HG03378 (cell line): Measurements from ENCODE around the gene MRPS5.
"Not testable (repeated sequence)": the region's sequence is repeated elsewhere in the genome, so short reads cannot be mapped to it uniquely, and the experiment has no call there.

Experiments used
- ATAC-seq: cut with Tn5 transposase; IDR thresholded peaks from one replicate; pipeline ENCODE4 v1.9.1; 2021; ENCODE audit warnings: mild to moderate bottlenecking, moderate library complexity; ENCODE audit not compliant: unreplicated experiment

Gene MRPS5

DNA sequence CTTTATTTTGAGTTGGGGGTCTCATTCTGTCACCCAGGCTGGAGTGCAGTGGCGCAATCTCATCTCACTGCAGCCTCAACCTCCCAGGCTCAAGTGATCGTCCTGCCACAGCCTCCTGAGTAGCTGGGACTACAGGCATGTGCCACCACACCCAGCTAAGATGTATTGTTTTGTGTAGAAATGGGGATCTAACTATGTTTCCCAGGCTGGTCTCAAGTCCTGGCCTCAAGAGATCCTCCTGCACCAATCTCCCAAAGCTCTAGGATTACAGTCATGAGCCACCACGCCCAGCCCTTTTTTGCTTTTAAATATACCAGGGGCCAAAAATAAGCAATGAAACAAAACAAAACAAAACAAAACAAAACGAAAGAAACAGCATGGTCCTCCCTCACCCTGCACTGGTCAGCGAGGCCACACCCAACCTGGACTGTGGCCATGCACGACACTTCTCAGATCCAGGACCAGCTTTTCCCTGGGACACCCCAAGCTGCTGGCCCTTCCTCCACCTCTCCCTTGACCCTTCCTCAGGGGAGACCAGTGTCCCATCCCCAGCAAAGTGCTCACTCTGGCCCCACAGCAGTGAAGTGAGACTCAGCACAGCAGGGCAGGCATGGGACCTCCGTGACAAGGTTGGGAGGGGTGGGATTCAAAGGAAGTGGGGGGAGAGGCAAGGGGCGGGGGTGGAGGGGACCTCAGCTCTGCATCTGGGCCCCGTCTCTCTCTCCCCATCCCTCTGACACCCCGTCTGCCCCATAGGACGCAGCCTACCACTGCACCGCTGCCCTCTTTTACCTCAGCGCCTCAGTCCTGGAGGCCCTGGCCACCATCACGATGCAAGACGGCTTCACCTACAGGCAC is 72.6 kb downstream of the MRPS5 start:
- ATAC-seq: no peak

GRCh38 chr2:95047629-95048510 is 73.7 kb downstream of the MRPS5 start:
- ATAC-seq: no peak

GRCh38 chr2:95046371-95047112 is 75.1 kb downstream of the MRPS5 start:
- ATAC-seq: no peak

GRCh38 chr2:95044601-95045000 is 77.0 kb downstream of the MRPS5 start:
- ATAC-seq: no peak

GRCh38 chr2:95043300-95044093 is 78.1 kb downstream of the MRPS5 start:
- peak; percentile 51 for ATAC-seq

DNA sequence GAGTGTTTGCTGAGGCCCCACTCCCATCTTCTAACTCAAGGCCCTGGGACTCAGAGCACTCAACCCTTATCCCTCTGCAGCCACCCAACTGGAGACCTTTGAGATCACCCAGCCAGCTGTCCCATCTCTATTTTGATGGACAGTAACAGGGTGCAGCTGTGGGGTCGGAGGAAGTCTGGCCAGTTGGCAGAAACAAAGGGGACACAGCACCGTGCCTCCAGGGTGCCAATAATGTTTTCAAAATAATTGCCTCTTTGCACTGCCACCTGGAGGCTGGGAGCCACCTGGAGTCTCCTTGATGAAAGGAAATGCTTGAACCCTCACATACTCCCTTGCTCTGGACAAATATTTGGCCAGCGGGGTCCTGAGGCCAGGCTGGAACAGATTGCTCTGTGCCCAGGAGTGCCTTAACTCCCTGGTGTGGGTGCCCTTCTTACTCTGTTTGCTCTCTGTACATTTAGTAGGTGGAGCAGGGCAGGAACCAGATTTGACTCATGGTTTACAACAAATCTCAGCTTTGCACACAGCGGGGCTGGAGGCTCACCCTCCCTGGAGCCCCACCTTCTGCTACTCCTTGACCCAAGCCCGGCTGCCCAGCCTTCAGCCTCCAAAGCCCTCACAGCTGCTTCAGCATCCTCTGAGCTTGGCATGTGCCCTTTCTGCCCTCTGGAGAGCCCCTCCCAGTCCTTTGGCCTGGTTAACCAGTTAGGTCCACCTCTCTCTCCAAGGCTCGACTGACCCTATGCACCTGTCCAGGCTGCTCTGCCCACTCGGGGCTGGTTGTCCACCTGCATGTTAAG is 78.9 kb downstream of the MRPS5 start:
- no peak for ATAC-seq

DNA sequence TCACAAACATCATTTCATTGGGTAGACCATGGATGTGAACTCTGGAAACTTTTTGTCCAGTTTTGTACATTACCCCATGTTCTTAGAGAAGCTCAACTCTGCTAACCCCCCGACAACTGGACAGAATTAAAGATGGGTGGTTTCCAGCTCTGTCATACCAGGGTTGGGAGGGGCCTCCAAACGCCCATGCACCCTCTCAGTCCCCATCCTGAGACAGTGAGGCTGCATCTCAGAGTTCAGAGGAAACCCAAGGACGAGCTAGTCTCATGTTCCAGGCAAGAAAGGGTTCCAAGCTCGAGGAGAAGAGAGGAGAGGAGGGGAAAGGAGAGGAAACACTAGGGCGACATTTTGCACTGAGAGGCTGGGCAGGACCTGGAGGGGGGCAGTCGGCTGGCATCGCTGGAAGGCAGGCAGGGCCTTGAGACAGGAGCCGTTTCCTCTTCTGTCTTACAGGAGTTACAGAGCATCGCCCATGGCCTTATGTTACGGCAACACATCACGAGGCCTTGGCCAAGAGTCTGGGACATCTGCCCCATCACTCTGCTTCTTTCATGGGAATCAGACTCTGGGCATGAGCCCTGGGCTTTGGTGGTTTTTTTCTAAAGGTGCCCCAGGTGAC is 79.7 kb downstream of the MRPS5 start:
- no peak for ATAC-seq

- ATAC-seq: peak; percentile 36
These were observed 80.4 kb downstream of the MRPS5 start for GRCh38 chr2:95041060-95041823.

DNA sequence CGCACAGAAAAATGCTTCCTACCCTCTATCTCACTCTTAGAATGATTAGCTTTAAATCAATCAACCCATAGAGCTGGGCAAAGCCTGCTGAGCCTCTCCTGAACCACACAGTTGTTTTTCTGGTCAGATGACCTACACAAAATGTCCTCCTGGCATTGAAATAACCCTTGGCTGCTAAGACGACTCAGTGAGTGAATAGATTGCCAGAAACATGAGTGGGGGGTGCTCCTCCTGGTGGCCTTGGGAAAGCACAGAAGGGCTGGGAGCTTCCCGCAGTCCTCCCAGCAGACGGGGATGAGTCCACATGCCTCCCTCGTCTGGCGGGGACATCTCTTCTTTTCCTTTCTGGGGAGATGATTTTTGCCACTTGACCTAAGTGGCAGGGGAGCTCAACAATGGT is 81.2 kb downstream of the MRPS5 start:
- ATAC-seq: no peak

DNA sequence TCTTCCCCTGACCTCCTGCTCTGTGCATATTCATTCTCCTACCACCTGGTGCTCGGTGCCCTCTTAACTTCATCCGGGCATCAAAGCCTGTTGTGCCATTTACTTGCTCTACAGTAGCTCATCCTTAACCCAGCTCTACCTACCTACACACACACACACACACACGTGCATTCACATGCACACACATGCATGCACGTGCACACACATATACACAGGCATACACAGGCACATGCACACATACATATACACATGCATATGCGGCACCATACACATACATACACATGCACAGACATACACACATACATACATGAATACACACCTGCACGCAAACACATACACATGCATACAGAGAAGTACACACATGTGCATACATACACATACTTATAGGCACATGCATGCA is 81.6 kb downstream of the MRPS5 start:
- ATAC-seq: no peak

DNA sequence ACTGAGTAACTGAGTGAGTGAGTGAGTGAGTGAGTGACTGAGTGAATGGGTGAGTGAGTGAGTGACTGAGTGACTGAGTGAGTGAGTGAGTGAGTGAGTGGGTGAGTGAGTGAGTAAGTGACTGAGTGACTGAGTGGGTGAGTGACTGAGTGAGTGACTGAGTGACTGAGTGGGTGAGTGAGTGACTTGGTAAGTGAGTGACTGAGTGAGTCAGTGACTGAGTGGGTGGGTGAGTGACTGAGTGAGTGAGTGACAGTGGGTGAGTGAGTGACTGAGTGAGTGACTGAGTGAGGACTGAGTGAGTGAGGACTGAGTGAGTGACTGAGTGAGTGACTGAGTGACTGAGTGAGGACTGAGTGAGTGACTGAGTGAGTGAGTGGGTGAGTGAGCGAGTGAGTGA is 82.2 kb downstream of the MRPS5 start:
- no peak for ATAC-seq

- no peak for ATAC-seq
These were observed 82.8 kb downstream of the MRPS5 start for GRCh38 chr2:95038635-95039298.

GRCh38 chr2:95037841-95038585 is 83.6 kb downstream of the MRPS5 start:
- not testable (repeated sequence) for ATAC-seq

DNA sequence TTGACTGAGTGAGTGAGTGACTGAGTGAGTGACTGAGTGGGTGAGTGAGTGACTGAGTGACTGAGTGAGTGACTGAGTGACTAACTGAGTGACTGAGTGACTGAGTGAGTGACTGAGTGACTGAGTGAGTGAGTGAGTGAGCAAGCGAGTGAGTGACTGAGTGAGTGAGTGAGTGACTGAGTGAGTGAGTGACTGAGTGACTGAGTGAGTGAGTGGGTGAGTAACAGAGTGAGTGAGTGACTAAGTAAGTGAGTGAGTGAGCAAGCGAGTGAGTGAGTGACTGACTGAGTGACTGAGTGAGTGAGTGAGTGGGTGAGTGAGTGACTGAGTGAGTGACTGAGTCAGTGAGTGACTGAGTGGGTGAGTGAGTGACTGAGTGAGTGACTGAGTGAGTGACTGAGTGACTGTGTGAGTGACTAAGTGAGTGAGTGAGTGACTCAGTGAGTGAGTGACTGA is 84.2 kb downstream of the MRPS5 start:
- ATAC-seq: no peak

- no peak for ATAC-seq
These were observed 84.8 kb downstream of the MRPS5 start for GRCh38 chr2:95036596-95037383.
